GM19395 (cell line): Measurements from ENCODE around the gene ENTPD6.

ENCODE experiments used
- ATAC-seq: cut with Tn5 transposase; IDR thresholded peaks from one replicate; pipeline ENCODE4 v1.9.1; 2021; ENCODE audit warnings: mild to moderate bottlenecking, moderate library complexity; ENCODE audit not compliant: unreplicated experiment

ENTPD6 gene

GRCh38 chr20:25207149-25207959, 11.8 kb downstream of the ENTPD6 start:
- no peak for ATAC-seq

GRCh38 chr20:25207960-25208534, 12.5 kb downstream of the ENTPD6 start:
- ATAC-seq: no peak

GRCh38 chr20:25209400-25209799, 13.9 kb downstream of the ENTPD6 start:
- ATAC-seq: no peak

GRCh38 chr20:25209911-25210310, 14.4 kb downstream of the ENTPD6 start:
- ATAC-seq: no peak

- no peak for ATAC-seq
These were observed 15.8 kb downstream of the ENTPD6 start for GRCh38 chr20:25211273-25211672.

GRCh38 chr20:25212242-25212641, 16.7 kb downstream of the ENTPD6 start:
- ATAC-seq: no peak

GRCh38 chr20:25213566-25214425, 18.3 kb downstream of the ENTPD6 start:
- ATAC-seq: no peak

- ATAC-seq: no peak
These were observed 18.9 kb downstream of the ENTPD6 start for GRCh38 chr20:25214426-25214790.

GRCh38 chr20:25214819-25215218, 19.3 kb downstream of the ENTPD6 start:
- no peak for ATAC-seq

GRCh38 chr20:25215521-25215920, 20.0 kb downstream of the ENTPD6 start:
- ATAC-seq: no peak

GRCh38 chr20:25216199-25216945, 20.9 kb downstream of the ENTPD6 start:
- no peak for ATAC-seq

- ATAC-seq: no peak
These were observed 21.9 kb downstream of the ENTPD6 start for GRCh38 chr20:25217161-25218108.

GRCh38 chr20:25218109-25218486, 22.6 kb downstream of the ENTPD6 start:
- no peak for ATAC-seq

- ATAC-seq: no peak
These were observed 23.0 kb downstream of the ENTPD6 start for GRCh38 chr20:25218492-25218891.

GRCh38 chr20:25219365-25219764, 23.9 kb downstream of the ENTPD6 start:
- no peak for ATAC-seq

- ATAC-seq: no peak
These were observed 24.7 kb downstream of the ENTPD6 start for GRCh38 chr20:25220021-25220730.

GRCh38 chr20:25220810-25221591, 25.5 kb downstream of the ENTPD6 start:
- ATAC-seq: no peak
